ENCODE measurements around the gene SCYGR4.

- TF ChIP-seq POLR2A (IDR thresholded peaks at IDR 0.05): no peak
- no peak for TF ChIP-seq CTCF (IDR thresholded peaks at IDR 0.05 in 4 of 5, conservative IDR thresholded peaks at IDR 0.05 in 1 of 5)
Observed at GRCh38 chr2:227632827-227633226, 15.5 kb downstream of the SCYGR4 start.
